ENCODE measurements around the gene TBL1X. TPM values are rescaled to one million over a fixed set of nuclear protein-coding genes. Genes with fewer than 3 reads are reported as not detected.

The TBL1X gene
- total and polyA plus RNA-seq, 7 experiments from 2014 or later = 11.8 to 58.8 (median 28.9) TPM

DNA sequence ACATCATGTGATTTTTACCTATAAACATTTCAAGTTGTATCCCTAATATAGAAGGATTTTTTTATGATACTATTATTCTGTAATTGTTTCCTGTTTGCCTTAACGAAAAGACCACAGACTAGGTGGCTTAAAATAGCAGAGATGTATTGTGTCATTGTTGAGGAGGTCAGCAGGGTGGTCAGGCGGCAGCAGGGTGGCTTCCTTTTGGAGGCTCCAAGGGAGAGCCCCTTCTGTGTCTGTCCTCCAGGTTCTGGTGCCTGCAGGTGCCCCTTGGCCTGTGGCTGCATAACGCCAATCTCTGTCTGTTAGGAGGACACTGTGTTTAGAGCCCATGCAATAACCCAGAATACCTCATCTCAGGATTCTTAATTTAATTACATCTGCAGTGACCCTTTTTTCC is 118.1 kb downstream of the TBL1X start:
- DNase-seq (no peak), ATAC-seq (no peak)
- H3K9me3 ChIP-seq (ENCODE audit: control insufficient read depth in 2 of 3, low read length in 3 of 3) = no peaks in the 10 kb centered on the region
- H3K36me3 ChIP-seq (ENCODE audit: control insufficient read depth in 2 of 3, insufficient read depth in 3 of 3, low read length in 3 of 3) = no peaks in the 10 kb centered on the region
- intact Hi-C loops (cut with micrococcal nuclease) = no loop called here
- Mint-ChIP-seq H3K9me3 (peaks cover 0 to 4% (median 0%) of the 10 kb centered on the region in 11 donors), H3K4me1 (peaks cover 5 to 69% (median 51%) of the 10 kb centered on the region in 7 donors), H3K4me3 (no peak overlapping the region), H3K27me3 (no peaks in the 10 kb centered on the region), H3K27ac (peak overlapping the region in 1 of 9 donors; percentile 72), H3K36me3 (peaks cover 0 to 3% (median 0%) of the 10 kb centered on the region in 5 donors)
- H3K4me1 ChIP-seq (ENCODE audit: control insufficient read depth in 2 of 2, insufficient read depth in 2 of 2, low read length in 2 of 2) = no peaks in the 10 kb centered on the region
- H3K4me3 ChIP-seq (ENCODE audit: low read length) = no peak overlapping the region
- ChIA-PET CTCF (no interaction called here), POLR2A (no interaction called here)
- H3K27me3 ChIP-seq (ENCODE audit: control insufficient read depth in 2 of 2, insufficient read depth in 2 of 2, low read length in 2 of 2) = no peaks in the 10 kb centered on the region
- H3K27ac ChIP-seq (ENCODE audit: low read depth, low read length) = no peak overlapping the region

DNA sequence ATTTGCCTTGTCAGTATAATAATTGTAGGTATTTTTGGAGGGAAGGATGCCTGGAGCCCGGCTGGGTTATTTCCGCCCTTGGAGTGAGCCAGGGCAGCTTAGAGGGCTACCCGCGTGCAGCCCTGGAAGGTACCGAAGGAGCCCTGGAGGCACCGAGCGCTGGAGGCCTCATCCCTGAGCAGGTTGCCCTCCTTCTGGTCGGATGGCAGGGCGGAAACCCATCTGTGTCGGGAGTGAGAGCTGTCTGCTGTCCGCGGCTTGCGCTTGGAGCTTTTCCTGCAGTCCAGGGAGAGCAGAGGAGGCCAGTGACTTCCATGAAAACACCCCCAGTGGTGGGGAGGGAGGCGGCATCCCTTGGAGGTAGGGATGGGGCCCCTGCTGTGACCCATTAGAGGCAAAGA is 122.1 kb downstream of the TBL1X start:
- H3K4me1 ChIP-seq (ENCODE audit: control insufficient read depth in 2 of 2, insufficient read depth in 2 of 2, low read length in 2 of 2) = no peaks in the 10 kb centered on the region
- H3K27me3 ChIP-seq (ENCODE audit: control insufficient read depth in 2 of 2, insufficient read depth in 2 of 2, low read length in 2 of 2) = no peaks in the 10 kb centered on the region
- POLR2A ChIA-PET = no interaction called here
- H3K4me3 ChIP-seq (ENCODE audit: low read length) = no peak overlapping the region
- H3K9me3 Mint-ChIP-seq = peaks cover 0 to 18% (median 3%) of the 10 kb centered on the region in 11 donors
- DNase-seq (no peak), ATAC-seq (no peak)
- intact Hi-C loops (cut with micrococcal nuclease) = no loop called here
- H3K36me3 Mint-ChIP-seq = peaks cover 0 to 21% (median 15%) of the 10 kb centered on the region in 5 donors
- no peak overlapping the region for H3K27ac Mint-ChIP-seq
- no peaks in the 10 kb centered on the region for H3K27me3 Mint-ChIP-seq
- H3K27ac ChIP-seq (ENCODE audit: low read depth, low read length) = no peak overlapping the region
- peaks cover 5 to 44% (median 25%) of the 10 kb centered on the region in 7 donors for H3K4me1 Mint-ChIP-seq
- no peaks in the 10 kb centered on the region for H3K9me3 ChIP-seq (ENCODE audit: control insufficient read depth in 2 of 3, low read length in 3 of 3)
- H3K36me3 ChIP-seq (ENCODE audit: control insufficient read depth in 2 of 3, insufficient read depth in 3 of 3, low read length in 3 of 3) = no peaks in the 10 kb centered on the region
- CTCF ChIA-PET = no interaction called here
- H3K4me3 Mint-ChIP-seq = peak overlapping the region in 1 of 10 donors; percentile 54

DNA sequence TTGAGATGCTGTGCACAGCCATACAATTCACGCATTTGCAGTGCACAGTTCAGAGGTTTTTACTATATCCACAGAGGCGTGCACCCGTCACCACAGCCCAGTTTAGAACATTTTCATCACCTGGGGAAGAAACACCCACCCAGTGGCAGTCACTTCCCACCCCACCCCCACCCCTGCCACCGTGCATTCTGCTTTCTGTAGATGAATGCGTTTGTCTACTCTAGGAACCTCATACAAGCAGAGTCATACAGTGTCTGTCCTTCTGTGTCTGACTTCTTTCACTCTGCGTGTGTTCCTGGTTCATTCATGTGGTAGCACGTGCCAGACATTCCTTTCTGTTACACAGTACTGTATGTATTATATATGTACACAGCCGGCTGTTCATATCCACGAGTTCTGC is 122.8 kb downstream of the TBL1X start:
- no peaks in the 10 kb centered on the region for H3K27me3 ChIP-seq (ENCODE audit: control insufficient read depth in 2 of 2, insufficient read depth in 2 of 2, low read length in 2 of 2)
- Mint-ChIP-seq H3K9me3 (peaks cover 0 to 24% (median 5%) of the 10 kb centered on the region in 11 donors), H3K27me3 (no peaks in the 10 kb centered on the region), H3K4me1 (peaks cover 8 to 43% (median 20%) of the 10 kb centered on the region in 7 donors), H3K27ac (peak overlapping the region in 1 of 9 donors; percentile 52), H3K4me3 (no peak overlapping the region), H3K36me3 (peaks cover 0 to 27% (median 21%) of the 10 kb centered on the region in 5 donors)
- ChIA-PET CTCF (no interaction called here), POLR2A (no interaction called here)
- no peak overlapping the region for H3K27ac ChIP-seq (ENCODE audit: low read depth, low read length)
- intact Hi-C loops (cut with micrococcal nuclease) = no loop called here
- H3K9me3 ChIP-seq (ENCODE audit: control insufficient read depth in 2 of 3, low read length in 3 of 3) = no peaks in the 10 kb centered on the region
- H3K36me3 ChIP-seq (ENCODE audit: control insufficient read depth in 2 of 3, insufficient read depth in 3 of 3, low read length in 3 of 3) = no peaks in the 10 kb centered on the region
- H3K4me3 ChIP-seq (ENCODE audit: low read length) = no peak overlapping the region
- no peaks in the 10 kb centered on the region for H3K4me1 ChIP-seq (ENCODE audit: control insufficient read depth in 2 of 2, insufficient read depth in 2 of 2, low read length in 2 of 2)
- ATAC-seq = no peak
- no peak for DNase-seq

DNA sequence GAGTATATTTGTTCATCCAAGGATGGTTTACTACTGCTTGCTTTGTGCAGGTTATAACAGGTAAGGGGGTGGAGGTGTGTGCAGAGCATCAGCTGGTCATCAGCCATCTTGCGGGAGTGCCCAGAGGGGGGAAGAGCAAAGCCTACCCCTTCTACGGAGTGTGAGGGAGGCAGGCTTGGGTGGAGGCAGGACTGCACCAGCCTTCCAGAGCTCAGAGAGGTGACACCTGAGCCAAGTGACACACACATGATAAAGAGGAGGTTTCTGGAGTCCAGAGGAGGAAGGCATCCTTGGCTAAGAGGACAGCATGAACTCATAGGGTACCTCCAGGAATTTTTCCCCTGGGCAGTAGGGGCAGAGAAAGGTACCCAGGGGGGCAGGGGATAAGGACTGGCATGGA is 126.6 kb downstream of the TBL1X start:
- H3K27me3 Mint-ChIP-seq = no peaks in the 10 kb centered on the region
- H3K36me3 Mint-ChIP-seq = peaks cover 0 to 31% (median 23%) of the 10 kb centered on the region in 5 donors

DNA sequence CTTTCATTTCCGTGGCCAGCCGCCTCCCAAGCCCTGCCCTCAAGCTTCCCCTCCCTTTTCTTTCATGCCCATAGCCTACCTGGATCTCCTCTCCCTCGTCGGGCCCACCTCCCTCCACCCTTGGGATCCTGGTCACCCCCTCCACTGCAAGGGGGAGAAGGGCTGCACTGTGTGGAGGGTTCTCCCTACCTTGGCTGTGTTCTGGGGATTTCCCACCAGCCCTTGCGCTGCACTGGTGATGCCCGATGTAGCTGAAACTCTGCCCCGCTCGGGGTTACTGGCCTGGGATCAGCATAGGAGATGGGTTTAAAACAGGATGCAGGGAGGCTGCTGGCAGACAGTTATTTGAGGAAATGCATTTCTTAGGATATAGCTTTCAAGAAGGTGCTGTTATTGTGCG is 128.9 kb downstream of the TBL1X start:
- no peaks in the 10 kb centered on the region for H3K27me3 Mint-ChIP-seq
- ATAC-seq (no peak), DNase-seq (no peak)
- intact Hi-C loops (cut with micrococcal nuclease) = no loop called here
- peaks cover 0 to 33% (median 5%) of the 10 kb centered on the region in 11 donors for H3K9me3 Mint-ChIP-seq
- peaks cover 0 to 31% (median 18%) of the 10 kb centered on the region in 5 donors for H3K36me3 Mint-ChIP-seq
- Histone ChIP-seq H3K4me1 (ENCODE audit: control insufficient read depth in 2 of 2, insufficient read depth in 2 of 2, low read length in 2 of 2) (no peaks in the 10 kb centered on the region), H3K27me3 (ENCODE audit: control insufficient read depth in 2 of 2, insufficient read depth in 2 of 2, low read length in 2 of 2) (no peaks in the 10 kb centered on the region), H3K9me3 (ENCODE audit: control insufficient read depth in 2 of 3, low read length in 3 of 3) (no peaks in the 10 kb centered on the region), H3K4me3 (ENCODE audit: low read length) (no peak overlapping the region), H3K27ac (ENCODE audit: low read depth, low read length) (no peak overlapping the region), H3K36me3 (ENCODE audit: control insufficient read depth in 2 of 3, insufficient read depth in 3 of 3, low read length in 3 of 3) (no peaks in the 10 kb centered on the region)
- H3K4me1 Mint-ChIP-seq = peaks cover 0 to 24% (median 14%) of the 10 kb centered on the region in 7 donors
- H3K4me3 Mint-ChIP-seq = no peak overlapping the region
- POLR2A ChIA-PET = no interaction called here
- peak overlapping the region in 1 of 9 donors; percentile 43 for H3K27ac Mint-ChIP-seq
- CTCF ChIA-PET = no interaction called here

More for the DNA sequence above, 126.6 kb downstream of the TBL1X start:
- Mint-ChIP-seq H3K27ac (no peak overlapping the region), H3K4me1 (peaks cover 3 to 25% (median 15%) of the 10 kb centered on the region in 7 donors), H3K4me3 (no peak overlapping the region), H3K9me3 (peaks cover 0 to 33% (median 5%) of the 10 kb centered on the region in 11 donors)
- H3K9me3 ChIP-seq (ENCODE audit: control insufficient read depth in 2 of 3, low read length in 3 of 3) = no peaks in the 10 kb centered on the region
- DNase-seq (no peak), ATAC-seq (no peak)
- H3K27me3 ChIP-seq (ENCODE audit: control insufficient read depth in 2 of 2, insufficient read depth in 2 of 2, low read length in 2 of 2) = no peaks in the 10 kb centered on the region
- no peak overlapping the region for H3K4me3 ChIP-seq (ENCODE audit: low read length)
- H3K36me3 ChIP-seq (ENCODE audit: control insufficient read depth in 2 of 3, insufficient read depth in 3 of 3, low read length in 3 of 3) = no peaks in the 10 kb centered on the region
- ChIA-PET CTCF (no interaction called here), POLR2A (no interaction called here)
- H3K4me1 ChIP-seq (ENCODE audit: control insufficient read depth in 2 of 2, insufficient read depth in 2 of 2, low read length in 2 of 2) = no peaks in the 10 kb centered on the region
- intact Hi-C loops (cut with micrococcal nuclease) = no loop called here
- H3K27ac ChIP-seq (ENCODE audit: low read depth, low read length) = no peak overlapping the region

DNA sequence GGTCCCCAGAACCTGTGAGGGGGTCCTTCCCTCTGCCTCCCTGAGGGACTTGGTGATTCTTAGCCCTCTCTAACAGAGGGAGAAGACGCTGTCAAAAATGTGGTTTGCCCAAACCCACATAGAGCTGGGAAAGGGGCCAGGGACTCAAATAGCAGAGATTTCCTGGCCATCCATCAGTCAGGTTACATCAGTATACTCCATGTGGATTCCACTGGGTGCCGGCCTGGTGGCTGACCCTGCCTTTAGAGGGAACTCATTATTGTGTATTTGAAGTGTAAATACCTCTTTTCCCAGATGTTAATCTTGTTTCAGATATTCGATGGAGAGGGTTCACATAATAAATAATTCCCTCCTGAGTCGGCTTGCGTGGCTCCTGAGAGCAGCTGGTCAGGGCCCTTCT is 130.3 kb downstream of the TBL1X start:
- intact Hi-C loops (cut with micrococcal nuclease) = no loop called here
- no peak overlapping the region for H3K4me3 ChIP-seq (ENCODE audit: low read length)
- H3K4me1 ChIP-seq (ENCODE audit: control insufficient read depth in 2 of 2, insufficient read depth in 2 of 2, low read length in 2 of 2) = no peaks in the 10 kb centered on the region
- DNase-seq (no peak), ATAC-seq (no peak)
- Mint-ChIP-seq H3K4me3 (no peak overlapping the region), H3K4me1 (peaks cover 0 to 27% (median 16%) of the 10 kb centered on the region in 7 donors), H3K9me3 (peaks cover 0 to 28% (median 5%) of the 10 kb centered on the region in 11 donors), H3K27ac (no peak overlapping the region), H3K27me3 (no peaks in the 10 kb centered on the region), H3K36me3 (peaks cover 0 to 28% (median 14%) of the 10 kb centered on the region in 5 donors)
- no peaks in the 10 kb centered on the region for H3K36me3 ChIP-seq (ENCODE audit: control insufficient read depth in 2 of 3, insufficient read depth in 3 of 3, low read length in 3 of 3)
- ChIA-PET CTCF (no interaction called here), POLR2A (interaction anchor here (0.7 kb wide), 1 partner anchor 543 kb away, joined by 3 read pairs; no protein-coding TSS in a partner anchor)
- no peaks in the 10 kb centered on the region for H3K27me3 ChIP-seq (ENCODE audit: control insufficient read depth in 2 of 2, insufficient read depth in 2 of 2, low read length in 2 of 2)
- H3K27ac ChIP-seq (ENCODE audit: low read depth, low read length) = no peak overlapping the region
- H3K9me3 ChIP-seq (ENCODE audit: control insufficient read depth in 2 of 3, low read length in 3 of 3) = no peaks in the 10 kb centered on the region

DNA sequence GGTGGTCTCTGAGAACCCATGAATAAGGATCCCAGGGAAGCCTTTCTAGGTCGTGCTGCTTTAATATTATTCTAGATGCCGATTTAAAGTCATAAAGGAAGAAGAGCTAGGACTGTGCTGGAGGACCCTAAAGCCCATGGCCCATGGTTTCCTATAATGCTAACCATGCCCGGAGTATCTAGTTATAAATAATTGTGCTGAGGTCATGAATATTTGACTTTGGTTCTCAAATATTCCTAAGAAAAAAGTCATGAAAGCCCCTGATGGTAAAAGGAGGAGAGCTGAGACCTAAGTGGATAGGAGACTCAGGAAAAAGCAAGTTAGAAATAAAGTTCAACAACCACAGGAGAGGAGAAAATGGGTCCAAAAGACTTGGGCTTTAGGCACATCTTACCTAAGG is 132.0 kb downstream of the TBL1X start:
- H3K27ac ChIP-seq (ENCODE audit: low read depth, low read length) = no peak overlapping the region
- H3K36me3 Mint-ChIP-seq = peaks cover 0 to 15% (median 9%) of the 10 kb centered on the region in 5 donors
- peaks cover 2 to 28% (median 21%) of the 10 kb centered on the region in 7 donors for H3K4me1 Mint-ChIP-seq
- intact Hi-C loops (cut with micrococcal nuclease) = no loop called here
- no peaks in the 10 kb centered on the region for H3K27me3 ChIP-seq (ENCODE audit: control insufficient read depth in 2 of 2, insufficient read depth in 2 of 2, low read length in 2 of 2)
- DNase-seq (no peak), ATAC-seq (no peak)
- no peak overlapping the region for H3K4me3 ChIP-seq (ENCODE audit: low read length)
- no peak overlapping the region for H3K4me3 Mint-ChIP-seq
- H3K36me3 ChIP-seq (ENCODE audit: control insufficient read depth in 2 of 3, insufficient read depth in 3 of 3, low read length in 3 of 3) = no peaks in the 10 kb centered on the region
- H3K4me1 ChIP-seq (ENCODE audit: control insufficient read depth in 2 of 2, insufficient read depth in 2 of 2, low read length in 2 of 2) = no peaks in the 10 kb centered on the region
- ChIA-PET POLR2A (no interaction called here), CTCF (no interaction called here)
- H3K27ac Mint-ChIP-seq = no peak overlapping the region
- H3K27me3 Mint-ChIP-seq = no peaks in the 10 kb centered on the region
- peaks cover 0 to 17% (median 2%) of the 10 kb centered on the region in 11 donors for H3K9me3 Mint-ChIP-seq
- no peaks in the 10 kb centered on the region for H3K9me3 ChIP-seq (ENCODE audit: control insufficient read depth in 2 of 3, low read length in 3 of 3)
